IPS-NIHi7 (cell line): ENCODE measurements around the gene ZDHHC22.
"Not testable (repeated sequence)": the region's sequence is repeated elsewhere in the genome, so short reads cannot be mapped to it uniquely, and the experiment has no call there.

Experiments used
- DNase-seq: peaks from one replicate; pipeline ENCODE4 v3.0.0; 2012; ENCODE audit warnings: mixed read lengths; ENCODE audit errors: extremely low spot score

Gene ZDHHC22, protein sequence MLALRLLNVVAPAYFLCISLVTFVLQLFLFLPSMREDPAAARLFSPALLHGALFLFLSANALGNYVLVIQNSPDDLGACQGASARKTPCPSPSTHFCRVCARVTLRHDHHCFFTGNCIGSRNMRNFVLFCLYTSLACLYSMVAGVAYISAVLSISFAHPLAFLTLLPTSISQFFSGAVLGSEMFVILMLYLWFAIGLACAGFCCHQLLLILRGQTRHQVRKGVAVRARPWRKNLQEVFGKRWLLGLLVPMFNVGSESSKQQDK

DNA sequence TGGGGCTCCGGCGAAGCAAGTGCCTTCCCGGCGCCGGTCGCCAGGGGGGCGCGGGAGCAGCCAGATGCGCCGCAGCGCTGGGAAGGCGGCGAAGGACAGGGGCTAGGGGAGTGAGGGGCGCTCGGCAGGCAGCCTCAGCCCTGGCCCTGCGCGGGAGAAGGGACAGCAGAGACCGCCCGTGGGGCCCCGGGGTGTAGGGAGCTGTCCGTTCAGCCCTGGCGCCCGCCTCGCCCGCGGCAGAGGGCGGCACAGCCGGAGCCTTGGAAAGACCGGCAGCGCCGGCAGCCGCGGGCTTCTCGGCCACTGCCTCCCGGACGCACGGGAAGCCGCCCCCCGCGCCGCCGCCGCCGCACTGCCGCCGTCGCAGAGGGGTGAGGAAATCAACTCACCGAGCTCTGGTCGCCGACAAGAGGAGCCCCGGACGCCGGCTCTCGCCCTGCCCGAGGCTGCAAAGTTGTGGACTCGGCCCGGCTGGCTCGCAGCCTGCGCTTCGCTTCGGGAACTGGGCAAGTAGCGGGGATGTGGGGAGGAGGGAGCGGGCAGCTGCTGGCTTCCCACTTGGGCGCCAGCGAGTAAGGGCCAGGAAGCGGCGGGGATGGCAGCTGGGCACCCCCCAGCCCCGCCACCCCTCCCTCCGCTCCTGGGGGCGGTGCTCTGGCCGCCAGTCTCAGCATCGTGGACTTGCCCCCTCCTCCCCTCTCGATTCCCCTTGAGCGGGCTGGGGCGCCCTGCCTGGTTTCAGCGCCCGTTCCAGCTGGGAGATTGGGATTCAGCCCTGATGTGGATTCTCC is at the start of gene ZDHHC22:
TSS of gene ZDHHC22 (minus strand) at position 578 of the 791 bp plus-strand sequence. CDS start 2,053 bp downstream, outside the sequence.
- peak; percentile 83 for DNase-seq

DNA sequence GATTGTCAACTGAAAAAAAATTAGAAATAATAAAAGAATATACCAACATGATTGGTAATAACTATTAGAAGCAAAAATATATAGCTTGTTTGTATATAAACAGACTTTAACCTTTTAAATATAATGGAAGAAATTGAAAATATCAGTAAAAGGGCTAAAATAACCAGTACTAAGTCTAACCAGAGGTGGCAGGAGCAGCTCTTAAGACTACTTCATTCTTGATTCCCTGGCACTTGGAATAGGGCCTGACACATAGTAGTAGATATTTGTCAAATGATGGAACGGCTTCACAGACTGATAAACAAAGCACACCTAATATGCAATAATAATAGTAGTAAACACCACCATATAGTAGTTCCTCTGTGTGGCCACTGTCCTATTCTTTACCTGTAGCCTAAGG is 49.4 kb upstream of the ZDHHC22 start:
- no peak for DNase-seq

DNA sequence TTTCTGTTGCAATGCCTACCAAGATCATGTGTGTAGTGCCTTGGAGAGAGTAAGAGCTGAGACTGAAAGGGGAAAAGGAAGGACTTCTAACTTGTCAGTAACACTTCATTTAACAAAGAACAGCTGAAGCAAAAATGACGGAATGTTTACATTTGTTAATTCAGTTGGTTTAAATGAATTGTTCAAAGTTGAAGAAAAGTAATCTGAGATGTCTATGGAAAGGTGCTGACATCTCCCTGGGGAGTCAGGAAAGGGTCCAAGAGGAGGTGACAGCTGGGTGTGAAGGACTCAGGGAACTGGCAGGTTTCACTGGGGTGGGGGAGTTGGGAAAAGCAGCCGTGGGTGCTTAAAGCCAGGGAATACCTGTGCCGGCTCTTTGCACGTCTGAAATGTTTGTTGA is 47.9 kb upstream of the ZDHHC22 start:
- no peak for DNase-seq

DNA sequence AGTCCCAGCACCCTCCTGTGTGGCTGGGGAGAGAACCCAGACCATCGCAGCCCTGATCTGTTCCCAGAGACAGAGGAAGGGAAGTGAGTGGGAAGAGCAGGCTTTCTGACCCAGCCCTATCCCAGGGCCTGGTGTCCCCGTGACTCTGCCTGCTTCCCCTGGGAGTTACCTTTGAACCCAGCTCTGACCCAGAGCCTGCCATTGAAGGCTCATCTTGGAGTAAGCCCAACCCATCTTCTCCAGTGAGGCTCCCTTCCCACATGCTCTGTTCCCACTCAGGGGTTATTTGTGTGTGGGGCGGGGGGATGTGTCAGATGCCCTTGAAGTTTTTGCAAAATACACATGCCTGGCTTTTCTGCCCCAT is 46.0 kb upstream of the ZDHHC22 start:
- DNase-seq: no peak

DNA sequence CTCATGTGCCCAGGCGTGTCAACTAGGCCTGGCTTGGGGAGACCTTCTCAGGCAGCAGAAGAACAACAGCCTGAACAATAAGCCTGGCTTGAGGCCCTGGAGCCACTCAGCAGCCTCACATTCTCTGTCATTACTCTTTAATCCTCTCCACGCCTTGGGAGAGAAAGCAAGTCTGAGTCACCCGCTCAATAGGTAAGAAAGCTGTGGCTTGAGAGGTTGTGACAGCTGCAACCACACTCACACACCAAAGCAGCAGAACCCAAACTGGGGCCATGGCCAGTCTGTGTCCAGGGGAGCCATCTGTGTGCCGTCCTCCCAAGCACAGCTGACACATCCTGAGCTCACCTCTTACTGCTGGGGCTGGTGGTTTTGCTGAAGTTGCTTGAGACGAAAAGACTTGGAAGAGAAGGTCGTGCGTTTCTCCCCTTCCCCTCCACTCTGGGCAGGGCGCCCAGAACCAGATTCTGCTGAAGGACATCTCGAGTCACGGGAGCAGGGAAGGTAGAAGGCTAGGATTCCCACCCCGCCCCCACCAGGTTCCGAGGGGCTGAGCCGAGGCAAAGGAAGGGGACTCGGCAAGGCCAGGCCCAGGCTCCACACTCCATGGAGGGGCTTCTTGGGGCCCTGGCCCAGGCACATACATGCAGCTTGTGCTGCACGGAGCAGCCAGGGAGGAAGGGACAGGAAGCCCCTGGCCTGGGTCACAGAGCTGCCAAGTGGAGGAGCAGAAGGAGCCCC is 45.5 kb upstream of the ZDHHC22 start:
- no peak for DNase-seq

DNA sequence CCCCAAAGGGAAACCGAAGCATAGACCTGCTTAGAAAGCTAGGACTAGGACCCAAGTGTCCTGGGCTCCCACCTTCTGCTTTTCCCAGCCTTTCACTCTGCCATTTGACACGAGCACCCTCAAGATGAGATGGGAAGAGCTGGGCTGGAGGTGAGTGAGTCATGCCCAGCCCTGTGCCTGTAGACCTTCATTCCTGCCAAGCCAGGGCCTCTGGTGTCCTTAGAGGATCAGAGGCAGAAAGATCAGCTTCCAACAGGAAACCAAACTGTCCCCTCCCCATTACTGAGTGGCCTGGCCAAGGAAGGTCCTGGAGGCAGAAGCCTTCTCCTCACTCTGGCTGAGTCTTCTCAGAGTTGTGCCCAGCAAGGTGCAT is 43.5 kb upstream of the ZDHHC22 start:
- no peak for DNase-seq

DNA sequence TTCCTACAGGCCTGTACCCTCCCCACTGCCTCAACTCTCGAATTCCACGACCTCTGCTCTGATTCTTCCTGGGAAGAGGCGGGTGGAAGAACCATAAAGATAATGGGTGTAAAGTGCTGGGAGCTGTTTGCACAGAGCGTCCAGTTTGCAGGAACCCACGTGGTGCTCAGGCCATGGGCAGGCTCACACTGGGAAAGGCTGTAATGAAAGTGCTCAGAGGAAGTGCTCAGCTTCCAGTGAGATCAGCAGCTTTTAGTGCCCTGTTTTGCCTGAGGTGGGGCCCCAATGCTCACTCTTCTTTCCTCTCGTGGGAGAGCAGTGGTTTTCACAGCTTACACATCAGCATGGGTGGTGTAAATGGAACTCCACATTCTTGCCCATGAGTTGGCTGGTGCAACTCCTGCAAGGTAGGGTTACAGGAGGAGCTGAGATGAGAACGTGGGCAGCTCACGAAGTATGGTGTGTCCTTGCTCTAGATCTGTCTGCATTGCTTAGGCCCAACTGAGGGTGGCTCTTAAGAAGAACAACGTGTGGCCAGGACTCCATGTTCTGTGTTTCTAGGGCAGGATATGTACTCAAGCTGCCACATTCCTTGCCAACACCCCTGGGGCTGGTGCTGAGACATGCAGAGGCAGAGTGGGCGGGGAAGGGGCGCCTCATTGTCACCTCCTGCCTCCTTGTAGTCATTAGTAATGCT is 43.0 kb upstream of the ZDHHC22 start:
- DNase-seq: peak; percentile 3

DNA sequence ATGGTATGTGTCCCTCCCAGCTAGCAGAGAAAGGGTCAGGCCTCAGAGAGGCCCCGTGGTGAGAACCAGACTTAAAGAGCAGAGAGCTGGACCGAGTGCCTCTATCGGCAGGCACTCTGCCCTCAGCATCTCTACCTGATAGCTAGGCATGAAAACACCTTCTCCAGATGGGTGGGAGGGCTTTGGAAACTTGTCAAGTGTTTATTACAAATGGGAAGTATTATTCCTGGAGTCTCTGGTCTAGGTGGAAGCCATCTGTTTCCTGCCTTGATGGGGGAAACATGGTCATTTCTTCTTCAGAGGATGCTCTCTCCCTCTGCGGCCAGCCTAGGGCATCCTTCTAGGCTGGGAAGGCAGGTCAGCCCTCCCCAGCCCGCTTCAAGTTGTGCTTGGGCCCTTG is 42.3 kb upstream of the ZDHHC22 start:
- DNase-seq: no peak

DNA sequence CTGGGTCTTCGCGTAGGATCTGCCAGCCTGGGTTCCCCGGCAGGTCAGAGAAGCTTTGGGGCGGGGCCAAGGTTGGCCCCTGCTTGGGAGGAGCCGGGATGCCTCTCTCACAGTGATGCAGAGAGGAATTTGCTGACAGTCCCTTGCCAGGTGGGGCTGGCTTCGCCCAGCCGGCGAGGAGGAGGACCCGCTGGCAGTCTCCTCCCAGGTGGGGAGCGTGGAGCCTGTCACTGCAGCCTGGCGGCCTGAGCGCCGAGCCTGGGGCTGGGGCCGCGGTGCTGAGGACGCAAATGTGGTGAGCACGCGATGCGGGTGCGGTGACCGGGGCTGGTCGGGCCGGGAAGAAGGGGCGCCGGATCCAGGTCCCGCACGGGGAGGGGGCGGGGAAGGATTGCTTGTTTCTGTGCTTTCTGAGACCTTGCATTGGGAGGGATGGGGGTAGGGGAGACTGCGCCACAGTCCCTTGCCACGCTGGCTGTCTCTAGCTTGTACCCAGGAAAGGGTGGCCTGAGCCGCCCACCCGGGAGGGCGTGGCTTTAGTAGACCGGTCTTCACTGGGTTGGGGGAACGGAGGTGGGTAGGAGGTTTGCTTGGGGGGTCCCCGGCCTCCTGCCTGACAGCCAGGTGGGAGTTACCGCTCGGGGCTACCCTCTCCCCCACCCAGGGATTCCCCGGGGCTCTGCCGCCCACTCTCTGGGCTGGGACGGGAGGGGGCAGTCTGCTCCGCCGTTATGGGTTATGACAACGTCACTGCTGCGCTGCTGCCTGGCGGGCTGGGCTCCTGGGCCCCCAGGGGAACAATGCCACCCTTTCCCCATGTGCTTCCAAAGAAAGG is 40.2 kb upstream of the ZDHHC22 start, which contains the start of gene TMEM63C:
TSS of gene TMEM63C (plus strand) at position 196 of the 835 bp plus-strand sequence. CDS start 37,016 bp downstream, outside the sequence.
- DNase-seq: peak; percentile 99

DNA sequence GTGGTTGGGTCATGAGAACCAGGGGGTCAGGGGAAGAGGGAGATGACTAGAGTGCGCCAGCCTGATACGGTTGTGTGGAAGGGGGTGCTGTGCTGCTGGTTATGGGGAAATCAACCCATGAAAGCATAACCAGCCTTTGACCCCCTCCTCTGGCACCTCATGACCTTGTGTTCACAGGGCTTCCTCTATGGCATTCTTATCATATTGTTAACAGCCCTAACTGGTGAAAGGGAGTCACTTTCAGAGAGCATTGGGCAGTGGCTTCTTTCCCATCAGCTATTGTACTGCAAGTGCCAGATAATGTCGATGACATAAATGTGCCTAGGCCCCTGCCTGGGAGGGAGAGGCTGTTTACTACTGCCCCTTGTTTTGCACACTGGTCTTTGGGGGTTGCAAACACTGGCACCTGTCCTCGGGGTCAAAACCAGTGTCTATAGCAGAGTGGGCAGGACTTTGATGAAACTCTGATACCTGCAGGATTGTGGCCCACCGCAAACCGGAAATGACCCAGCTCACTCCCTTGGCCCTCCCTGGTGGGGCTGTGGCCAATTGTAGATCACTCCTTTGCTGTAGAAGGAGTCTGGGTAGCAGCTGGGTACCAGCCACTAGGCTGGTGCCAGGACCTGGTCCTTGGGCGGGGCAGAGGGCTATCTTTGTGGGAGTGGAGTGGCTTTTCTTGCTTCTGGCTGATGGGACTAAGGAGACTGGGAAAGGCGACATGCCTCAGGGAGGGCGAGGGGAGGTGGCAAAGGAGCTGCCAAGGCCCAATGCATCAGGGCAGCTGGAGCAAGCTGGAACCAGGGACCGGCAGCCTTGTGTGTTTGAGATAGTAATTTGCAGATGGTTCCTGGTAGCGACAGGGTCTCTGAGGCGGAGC is 39.4 kb upstream of the ZDHHC22 start:
- DNase-seq: peak; percentile 4

DNA sequence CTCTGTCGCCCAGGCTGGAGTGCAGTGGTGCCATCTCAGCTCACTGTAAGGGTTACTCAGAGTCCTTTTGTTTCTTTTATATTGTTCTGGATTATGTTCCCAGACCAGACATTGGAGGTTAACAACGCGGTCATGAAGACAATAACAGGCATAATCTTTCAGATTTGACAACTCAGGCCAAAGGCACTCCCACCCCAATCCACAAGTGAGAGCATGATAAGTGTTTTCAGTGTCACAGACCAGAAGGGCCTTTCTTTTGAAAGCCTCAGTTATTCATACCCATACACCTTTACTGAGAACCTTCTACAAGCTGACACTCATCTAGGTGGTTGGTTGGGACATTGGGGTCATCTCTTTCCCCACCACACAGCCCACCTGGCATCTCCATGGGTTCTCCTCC is 37.1 kb upstream of the ZDHHC22 start:
- no peak for DNase-seq

DNA sequence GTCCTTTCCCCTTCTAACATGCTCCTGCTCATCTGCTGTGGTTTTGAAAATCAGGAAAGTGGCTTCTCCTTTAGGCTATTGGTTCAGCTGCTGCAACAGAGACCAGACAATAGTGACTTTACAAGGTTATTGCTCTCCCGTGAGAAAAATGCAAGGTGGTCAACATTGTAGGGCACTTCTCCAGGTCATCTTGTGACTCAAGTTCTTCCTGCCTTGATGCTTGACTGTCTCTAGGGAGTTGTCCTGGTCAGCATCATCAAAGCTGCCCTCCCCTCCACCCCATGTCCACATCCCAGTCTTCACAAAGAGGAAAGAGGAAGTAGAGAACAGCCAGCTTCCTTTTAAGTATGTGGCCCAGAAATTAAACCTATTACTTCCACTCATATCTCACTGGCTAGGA is 36.1 kb upstream of the ZDHHC22 start:
- no peak for DNase-seq

DNA sequence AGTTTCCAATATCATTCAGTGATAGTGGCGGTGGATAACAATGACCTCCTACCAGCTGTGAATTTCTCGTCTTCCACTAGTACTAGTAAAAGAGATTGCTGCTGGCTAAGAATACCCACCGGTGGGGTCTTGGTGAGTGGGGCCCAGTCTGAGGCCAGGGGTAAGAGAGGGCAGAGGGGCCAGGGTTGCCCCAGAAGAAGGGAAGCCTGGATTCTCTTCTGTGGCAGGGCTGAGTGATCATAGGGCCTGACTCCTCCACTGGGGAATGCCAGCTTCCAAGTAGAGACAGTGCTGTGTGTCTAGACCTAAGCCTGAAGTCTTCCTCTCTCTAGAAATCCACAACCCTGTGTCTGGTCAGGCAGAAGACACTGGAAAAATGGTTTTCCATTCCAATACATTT is 34.3 kb upstream of the ZDHHC22 start:
- DNase-seq: peak; percentile 7

DNA sequence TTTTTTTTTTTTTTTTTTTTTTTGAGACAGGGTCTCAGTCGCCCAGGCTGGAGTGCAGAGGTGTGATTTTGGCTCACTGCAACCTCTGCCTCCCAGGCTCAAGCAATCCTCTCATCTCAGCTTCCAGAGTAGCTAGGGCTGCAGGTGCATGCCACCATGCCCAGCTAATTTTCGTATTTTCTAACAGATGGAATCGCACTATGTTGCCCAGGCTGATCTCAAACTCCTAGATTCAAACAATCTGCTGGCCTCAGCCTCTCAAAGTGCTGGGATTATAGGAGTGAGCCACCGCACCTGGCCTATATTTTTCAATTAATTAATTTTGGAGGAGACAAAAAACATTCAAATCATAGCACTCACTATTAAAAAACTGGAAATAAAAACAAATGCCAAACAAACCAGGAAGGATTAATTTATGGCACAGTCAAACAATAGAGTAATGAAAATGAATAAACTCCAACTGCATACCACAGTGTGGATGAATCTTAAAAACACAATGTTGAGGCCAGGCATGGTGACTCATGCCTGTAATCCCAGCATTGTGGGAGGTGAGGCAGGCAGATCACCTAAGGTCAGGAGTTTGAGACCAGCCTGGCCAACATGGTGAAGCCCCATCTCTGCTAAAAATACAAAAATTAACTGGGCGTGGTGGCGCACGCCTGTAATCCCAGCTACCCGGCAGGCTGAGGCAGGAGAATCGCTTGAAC is 32.5 kb upstream of the ZDHHC22 start:
- DNase-seq: not testable (repeated sequence)

DNA sequence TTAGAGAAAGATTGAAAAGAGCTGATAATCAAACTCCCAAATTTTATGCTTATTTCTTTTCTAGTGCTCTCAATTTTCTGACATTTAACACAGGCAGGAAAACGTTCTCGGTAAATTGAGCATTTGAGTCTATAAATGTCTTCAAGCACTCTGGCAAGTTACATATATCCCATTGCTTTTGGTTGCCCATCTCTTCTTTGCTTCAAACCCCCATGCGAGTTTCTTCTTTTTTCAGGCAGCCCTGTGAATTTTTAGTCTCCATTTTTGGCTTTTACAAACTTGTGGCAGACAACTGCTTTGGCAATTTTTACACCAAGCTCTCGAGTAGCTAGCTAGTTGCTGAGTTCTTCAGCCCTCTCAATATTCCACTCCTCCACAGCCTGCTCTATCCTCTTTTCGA is 31.3 kb upstream of the ZDHHC22 start:
- DNase-seq: no peak

DNA sequence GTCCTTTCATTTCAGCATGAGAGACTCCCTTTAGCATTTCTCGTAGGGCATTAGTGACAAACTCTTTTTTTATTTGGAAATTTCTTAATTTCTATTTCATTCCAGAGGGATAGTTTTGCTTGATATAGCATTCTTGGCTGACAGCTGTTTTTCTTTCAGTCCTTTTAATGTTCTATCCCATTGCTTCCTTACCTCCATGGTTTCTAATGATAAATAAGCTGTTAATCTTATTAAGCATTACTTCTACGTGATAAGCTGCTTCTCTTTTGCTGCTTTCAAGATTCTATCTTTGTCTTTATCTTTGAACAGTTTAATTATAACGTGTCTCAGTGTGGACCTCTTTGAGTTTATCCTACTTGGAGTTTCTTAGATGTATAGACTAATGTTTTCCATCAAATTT is 28.5 kb upstream of the ZDHHC22 start:
- DNase-seq: no peak

DNA sequence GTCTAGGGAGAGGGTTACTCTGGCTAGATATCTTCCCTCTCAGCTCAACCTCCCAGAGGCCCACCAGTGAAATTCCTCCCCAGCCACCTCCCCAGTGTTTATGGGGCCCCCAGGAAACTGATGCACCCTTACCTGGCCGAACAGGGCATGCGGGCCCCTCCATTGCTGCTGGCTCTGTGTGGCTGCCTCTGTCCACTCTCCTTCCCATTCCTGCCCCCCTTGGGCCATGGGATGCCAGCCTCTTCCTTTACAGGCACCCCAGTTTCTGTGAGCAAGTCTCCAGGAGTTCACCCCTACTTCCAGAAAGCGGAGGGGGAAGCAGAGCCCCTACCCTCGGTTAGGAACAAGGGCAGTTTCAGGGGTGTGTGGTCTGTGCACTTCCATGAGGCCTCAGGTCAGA is 19.4 kb upstream of the ZDHHC22 start:
- DNase-seq: no peak

DNA sequence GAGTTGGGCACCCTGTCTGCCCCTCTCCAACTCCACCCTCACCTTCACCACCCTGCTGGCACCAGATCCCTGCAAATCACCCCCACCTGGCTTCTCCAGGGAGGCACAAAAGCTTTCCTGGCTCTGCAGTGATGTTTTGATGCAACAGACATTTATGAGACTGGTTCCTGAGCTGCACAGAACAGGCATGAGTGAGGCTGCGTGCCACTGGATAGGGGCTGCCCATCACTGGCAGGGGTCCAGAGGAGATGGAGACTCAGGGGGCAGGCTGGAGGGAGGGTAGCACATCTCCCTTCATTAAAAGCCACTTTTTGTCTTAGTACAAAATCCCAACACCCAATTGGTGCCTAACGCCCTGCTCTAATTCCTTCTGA is 17.3 kb upstream of the ZDHHC22 start:
- no peak for DNase-seq

DNA sequence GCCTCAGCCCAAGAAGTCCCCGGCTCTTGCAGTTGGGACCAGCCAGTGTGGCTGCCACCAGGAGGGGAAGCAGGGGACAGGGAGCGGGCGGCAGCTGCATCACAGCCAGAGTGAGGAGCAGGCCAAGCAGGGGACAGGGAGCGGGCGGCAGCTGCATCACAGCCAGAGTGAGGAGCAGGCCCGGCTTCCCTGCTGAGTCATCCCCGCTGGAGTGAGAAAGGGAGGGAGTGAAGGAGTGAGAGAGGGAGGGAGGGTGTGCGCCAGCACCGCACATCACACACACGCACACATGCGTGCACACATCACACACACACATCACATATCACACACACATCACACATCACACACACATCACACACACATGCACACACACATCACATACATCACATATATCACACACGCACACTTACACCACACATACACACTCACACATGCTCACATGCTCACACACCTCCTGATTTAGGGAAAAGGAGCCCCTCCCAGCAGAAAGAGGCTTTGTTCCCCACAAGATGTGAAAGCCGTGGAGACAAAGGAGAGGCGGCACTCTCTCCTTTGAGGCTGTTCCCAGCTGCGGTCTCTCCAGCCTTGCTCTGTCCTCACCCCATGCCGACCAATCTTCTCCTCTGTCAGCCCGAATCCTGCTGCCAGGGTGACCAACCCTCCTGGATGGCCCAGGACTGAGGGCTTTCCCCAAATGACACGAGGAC is 16.7 kb upstream of the ZDHHC22 start:
- DNase-seq: no peak
